ENCODE measurements around the gene NRG2. TPM values are rescaled to one million over a fixed set of nuclear protein-coding genes. Genes with fewer than 3 reads are reported as not detected.

NRG2 gene
- total and polyA plus RNA-seq, 12 donors, result 0.64 to 6.6 (median 2.9) TPM

- ATAC-seq (peak in 6 of 8 donors; percentile 33 to 76 (median 56)), DNase-seq (peak in 1 of 2 donors; percentile 5)
- Histone ChIP-seq H3K4me3 (no peak overlapping the region), H3K4me1 (peaks cover 0 to 35% (median 8%) of the 10 kb centered on the region in 9 donors), H3K27ac (no peak overlapping the region), H3K36me3 (no peaks in the 10 kb centered on the region), H3K27me3 (no peaks in the 10 kb centered on the region), H3K9me3 (no peaks in the 10 kb centered on the region)
- 88 to 92% methylated on average over 3 of the region's 3 CpGs for WGBS, 2 donors
- no peak for TF ChIP-seq CTCF (IDR thresholded peaks at IDR 0.05)
- intact Hi-C loops (cut with DNase I), result loop anchor here in 2 of 10 donors (10.0 kb wide), 2 partner anchors 69 to 179 kb away; partner anchors contain the start of gene NRG2 (in 1 of the 2)
Measured at GRCh38 chr5:139975306-139975705, 67.8 kb downstream of the NRG2 start.

- TF ChIP-seq CTCF (IDR thresholded peaks at IDR 0.05), result no peak
- Histone ChIP-seq H3K4me3 (no peak overlapping the region), H3K27ac (no peak overlapping the region), H3K4me1 (peaks cover 0 to 42% (median 8%) of the 10 kb centered on the region in 9 donors), H3K36me3 (no peaks in the 10 kb centered on the region), H3K27me3 (no peaks in the 10 kb centered on the region), H3K9me3 (no peaks in the 10 kb centered on the region)
- intact Hi-C loops (cut with DNase I), result loop anchor here in 3 of 10 donors (5.0 to 10.0 kb wide), 3 partner anchors 70 to 183 kb away; partner anchors contain the start of gene NRG2 (in 1 of the 3)
- DNase-seq (peak in 1 of 2 donors; percentile 2), ATAC-seq (peak in 4 of 8 donors; percentile 18 to 55 (median 47))
- WGBS, 2 donors, result 68 to 74% methylated on average over 6 of the region's 6 CpGs
Measured at GRCh38 chr5:139974661-139975060, 68.4 kb downstream of the NRG2 start.

- no peak for DNase-seq
- Histone ChIP-seq H3K36me3 (no peaks in the 10 kb centered on the region), H3K4me1 (peaks cover 8 to 46% (median 18%) of the 10 kb centered on the region in 9 donors), H3K9me3 (no peaks in the 10 kb centered on the region), H3K27me3 (no peaks in the 10 kb centered on the region), H3K27ac (no peak overlapping the region), H3K4me3 (no peak overlapping the region)
- TF ChIP-seq CTCF (IDR thresholded peaks at IDR 0.05), result no peak
- 64 to 81% methylated on average over 4 of the region's 4 CpGs for WGBS, 2 donors
- intact Hi-C loops (cut with DNase I), result loop anchor here in 3 of 10 donors (5.0 to 10.0 kb wide), 3 partner anchors 74 to 186 kb away; partner anchors contain the start of gene NRG2 (in 1 of the 3)
- no peak for ATAC-seq
Measured at GRCh38 chr5:139971202-139971725, 71.8 kb downstream of the NRG2 start.

- intact Hi-C loops (cut with DNase I), result loop anchor here in 9 of 10 donors (1.0 to 10.0 kb wide), 11 partner anchors 73 to 275 kb away; partner anchors contain the start of gene NRG2 (in 2 of the 9)
- Histone ChIP-seq H3K9me3 (no peaks in the 10 kb centered on the region), H3K4me3 (peak overlapping the region in 1 of 10 donors; percentile 13), H3K27ac (peak overlapping the region in 1 of 10 donors; percentile 24), H3K4me1 (peaks cover 8 to 47% (median 18%) of the 10 kb centered on the region in 9 donors), H3K27me3 (no peaks in the 10 kb centered on the region), H3K36me3 (no peaks in the 10 kb centered on the region)
- no peak for TF ChIP-seq CTCF (IDR thresholded peaks at IDR 0.05)
- 73 to 80% methylated on average over 2 of the region's 2 CpGs for WGBS, 2 donors
- ATAC-seq (no peak), DNase-seq (no peak)
Measured at GRCh38 chr5:139969318-139969717, 73.8 kb downstream of the NRG2 start.

Measured in heart right ventricle (tissue), 16 donors.